GM18907 (cell line): ENCODE results near the gene FMNL2.

Experiments
- ATAC-seq: cut with Tn5 transposase; IDR thresholded peaks from one replicate; pipeline ENCODE4 v1.9.1; 2021; ENCODE audit warnings: mild to moderate bottlenecking, moderate library complexity; ENCODE audit not compliant: unreplicated experiment

FMNL2 gene

DNA sequence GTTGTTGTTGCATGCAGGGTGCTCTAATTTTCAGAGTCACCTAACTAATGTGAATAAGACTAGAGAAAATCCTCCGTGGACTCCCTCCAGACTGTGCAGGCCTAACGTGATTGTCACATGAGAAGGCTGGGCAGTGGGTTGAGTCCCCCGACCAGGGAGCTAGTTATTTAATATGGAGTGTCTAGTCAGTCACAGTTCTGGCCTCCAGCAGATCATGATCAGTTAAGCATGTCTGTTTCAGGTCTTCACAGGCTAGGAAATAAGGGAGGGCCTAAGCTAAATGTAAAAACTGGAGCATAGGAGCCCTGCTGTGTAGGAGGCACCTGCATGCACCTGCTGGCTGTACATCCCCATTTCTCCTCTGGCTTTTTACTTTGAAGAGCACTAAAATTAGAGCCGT lies 295.5 kb downstream of the FMNL2 start:
- no peak for ATAC-seq

DNA sequence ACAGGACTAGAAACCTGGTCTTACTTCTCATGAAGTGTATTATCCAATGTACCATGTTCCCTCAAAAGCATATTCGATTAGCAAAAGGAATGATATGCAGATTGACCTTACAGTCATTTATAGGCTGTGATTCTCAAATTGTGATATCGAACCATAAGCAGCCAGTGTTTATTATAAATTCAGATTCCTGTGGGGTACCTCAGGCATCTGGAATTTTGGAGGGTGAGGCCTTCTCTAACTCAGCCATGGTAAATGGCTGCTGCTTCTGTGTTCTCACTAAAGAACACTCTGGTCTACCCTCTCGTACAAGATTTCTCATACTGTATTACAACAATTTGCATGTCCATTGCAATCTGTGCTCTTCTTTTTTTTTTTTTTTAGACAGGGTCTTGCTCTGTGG lies 297.8 kb downstream of the FMNL2 start:
- no peak for ATAC-seq

DNA sequence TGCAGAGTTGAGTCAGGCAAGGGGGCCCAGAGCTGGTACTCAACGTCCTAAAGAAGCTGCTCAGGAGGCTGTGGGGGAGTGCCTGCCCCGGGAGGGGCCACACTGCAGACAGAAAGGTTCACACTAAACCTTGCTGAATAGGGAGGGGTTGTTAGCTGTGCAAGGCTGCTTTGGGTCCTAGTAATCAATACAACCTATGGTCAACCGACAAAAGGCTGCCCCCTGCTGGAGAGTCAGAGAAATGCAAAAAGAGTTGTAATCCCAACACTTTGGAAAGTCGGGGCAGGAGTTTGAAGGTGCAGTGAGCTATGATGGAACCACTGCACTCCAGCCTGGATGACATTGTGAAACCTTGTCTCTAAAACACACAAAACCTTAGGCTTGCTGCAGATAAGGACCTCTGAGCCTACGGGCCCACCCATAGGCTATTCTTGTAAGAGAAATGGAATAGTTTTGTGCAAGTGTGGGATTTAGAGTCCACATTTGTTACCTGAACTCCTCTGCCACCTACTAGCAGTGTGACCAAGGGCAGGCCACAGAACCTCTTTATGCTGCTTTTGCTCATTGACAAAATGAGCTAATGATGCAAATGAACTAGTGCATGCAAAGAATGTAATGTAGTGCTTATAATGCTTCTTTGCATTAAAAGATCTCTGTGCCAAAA lies 300.8 kb downstream of the FMNL2 start:
- ATAC-seq, result peak; percentile 68

DNA sequence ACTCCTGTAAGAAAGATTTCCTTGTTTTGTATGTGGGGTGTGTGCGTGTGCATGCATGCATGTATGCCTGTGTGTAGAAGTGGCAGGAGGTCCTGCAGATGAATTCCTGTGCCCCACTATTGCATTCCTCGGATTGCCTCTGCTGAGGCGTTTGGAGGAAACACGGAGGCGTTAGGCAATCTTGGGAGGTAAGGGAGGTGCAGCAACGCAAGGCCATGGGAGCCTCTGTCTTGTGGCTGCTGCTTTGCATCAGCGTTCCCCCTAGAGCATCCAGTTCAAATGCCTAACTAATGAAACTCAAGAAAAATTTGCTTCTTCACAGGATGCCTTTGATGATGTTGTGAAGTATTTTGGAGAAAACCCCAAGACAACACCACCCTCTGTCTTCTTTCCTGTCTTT lies 302.3 kb downstream of the FMNL2 start:
- ATAC-seq, result no peak

DNA sequence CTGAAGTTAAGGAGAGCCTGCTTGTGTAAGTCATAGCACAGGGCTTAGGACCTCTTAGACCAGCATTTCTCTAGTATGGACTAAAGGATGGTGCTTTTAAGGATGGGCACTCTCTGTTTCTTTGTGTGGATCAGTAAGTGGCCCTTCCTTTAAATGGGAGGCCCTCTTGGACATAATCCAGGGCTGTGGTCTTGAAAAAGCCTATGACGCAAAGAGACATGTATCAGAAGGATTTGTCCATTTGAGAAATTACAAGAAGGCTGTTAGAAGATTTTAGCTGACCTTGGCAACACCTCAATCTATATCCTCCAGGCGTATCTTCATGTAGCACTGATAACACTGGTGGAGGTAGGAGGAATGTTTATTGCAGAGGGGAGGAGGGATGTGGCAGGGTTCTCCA lies 303.1 kb downstream of the FMNL2 start:
- no peak for ATAC-seq

DNA sequence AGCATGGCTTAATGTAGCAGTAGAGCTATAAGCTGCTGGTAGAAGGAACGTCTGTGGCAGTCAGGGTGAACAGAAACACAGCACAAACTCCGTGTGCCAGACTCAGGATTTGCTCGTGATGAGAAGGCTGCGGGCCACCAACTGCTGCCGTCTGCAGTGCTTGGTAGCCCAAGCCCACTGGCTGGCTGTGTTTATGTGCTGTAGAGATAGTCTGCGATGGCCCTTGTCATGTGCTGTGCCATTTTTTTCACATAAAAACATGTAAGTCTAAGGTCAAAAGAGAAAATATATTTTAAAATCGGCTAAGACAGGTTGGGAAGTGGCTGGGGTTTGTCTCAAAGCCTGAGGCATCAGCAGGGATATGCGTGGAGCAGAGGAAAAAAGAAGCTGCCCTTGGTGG lies 303.6 kb downstream of the FMNL2 start:
- no peak for ATAC-seq

DNA sequence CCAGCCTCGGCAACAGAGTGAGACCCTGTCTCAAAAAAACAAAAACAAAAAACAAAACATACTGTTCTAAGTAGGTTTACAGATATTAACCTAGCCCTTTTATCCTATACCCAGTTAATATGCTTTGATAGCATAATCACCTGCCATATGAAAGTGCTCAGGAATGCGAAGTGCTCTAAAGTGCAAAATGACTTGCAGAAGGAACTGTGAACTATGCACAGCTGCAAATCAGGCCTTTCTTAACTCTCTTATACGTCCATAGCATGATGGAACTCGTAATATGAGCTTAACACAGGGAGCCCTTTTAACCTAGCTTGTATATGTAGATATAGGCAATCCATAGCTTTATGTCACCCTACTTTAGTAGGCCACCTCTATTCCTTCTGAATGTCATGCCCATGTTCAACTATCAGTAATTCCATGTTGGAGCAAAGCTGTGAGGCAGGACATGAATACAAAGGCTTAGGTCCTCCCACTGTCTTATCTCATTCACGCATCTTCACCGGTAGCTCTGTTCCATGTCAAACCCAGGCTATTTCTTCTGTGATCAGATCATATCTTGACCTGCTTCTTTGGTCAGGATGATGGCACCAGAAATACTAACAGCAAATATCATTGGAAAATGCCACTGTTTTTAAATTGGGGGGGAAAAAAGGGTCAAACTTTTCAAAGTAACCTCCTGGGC lies 309.4 kb downstream of the FMNL2 start:
- ATAC-seq, result no peak

DNA sequence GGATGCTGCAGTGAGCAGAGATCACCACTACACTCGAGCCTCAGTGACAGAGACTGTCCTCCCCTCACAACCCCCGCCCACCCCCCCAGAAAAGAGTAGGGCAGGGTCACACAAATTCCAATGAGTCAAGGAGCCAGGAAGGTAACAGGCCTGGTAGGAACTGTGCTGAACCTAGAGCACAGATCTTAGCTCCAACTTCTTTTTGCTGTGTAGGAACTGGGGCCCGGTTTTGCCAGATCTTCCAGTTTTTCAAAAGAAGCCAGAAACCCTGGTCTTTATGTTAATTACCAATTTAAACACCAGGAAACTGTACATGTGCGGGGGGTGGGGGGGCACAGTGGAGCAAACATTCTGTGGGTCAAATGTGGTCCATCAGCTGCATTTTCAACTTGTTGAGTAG lies 311.3 kb downstream of the FMNL2 start:
- no peak for ATAC-seq

DNA sequence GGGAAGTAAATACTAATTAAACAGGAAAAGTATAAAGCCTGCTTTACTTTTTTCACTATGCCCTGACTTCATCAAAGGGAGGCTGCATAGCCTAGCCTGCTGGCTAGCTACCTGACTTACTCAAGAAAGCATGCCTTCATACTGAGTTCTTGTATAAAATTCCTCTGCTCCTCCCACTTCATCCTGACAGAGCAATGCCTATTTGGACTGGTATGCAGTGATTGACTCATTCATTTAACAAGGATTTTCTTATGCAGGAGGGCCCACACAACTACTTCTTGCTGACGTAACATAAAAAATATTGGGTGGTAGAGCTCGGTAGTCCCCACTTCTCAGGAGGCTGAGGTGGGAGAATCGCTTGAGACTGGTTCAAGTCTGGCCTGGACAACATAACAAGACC lies 311.8 kb downstream of the FMNL2 start:
- no peak for ATAC-seq

DNA sequence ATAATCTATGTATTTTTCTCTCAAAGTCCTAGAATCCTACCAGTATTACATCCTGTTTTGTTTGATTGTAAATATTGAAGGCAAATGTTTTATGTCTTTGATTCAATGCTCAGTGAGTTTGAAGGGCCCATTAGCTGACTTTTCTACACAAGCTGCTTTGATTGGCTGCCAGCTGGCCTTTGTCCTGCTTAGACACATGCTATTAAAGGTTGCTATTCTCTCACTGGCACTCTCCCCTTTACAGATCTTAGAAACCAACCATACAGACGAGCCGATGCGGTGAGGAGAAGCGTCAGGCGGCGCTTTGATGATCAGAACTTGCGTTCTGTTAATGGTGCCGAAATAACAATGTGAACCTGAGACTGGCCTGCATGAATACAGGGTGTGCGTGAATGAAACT lies 312.6 kb downstream of the FMNL2 start:
- no peak for ATAC-seq

DNA sequence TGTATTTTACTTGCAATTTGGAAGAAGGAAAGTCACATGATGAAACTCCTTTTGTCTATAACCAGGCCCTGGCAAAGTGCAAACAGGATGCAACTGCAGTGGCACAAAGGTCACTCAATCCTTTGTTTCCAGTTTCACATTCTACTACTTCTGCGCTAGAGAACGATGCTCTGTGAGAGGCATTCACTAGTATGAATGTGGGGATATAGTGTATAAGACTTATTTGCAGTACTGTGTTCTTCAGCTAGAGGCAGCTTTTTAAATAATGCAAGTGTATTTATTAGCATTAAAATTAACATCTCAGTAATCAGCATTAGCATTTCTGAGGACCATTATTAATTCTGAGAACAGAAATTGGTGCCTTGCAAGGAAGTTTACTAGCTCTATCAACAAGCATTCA lies 313.4 kb downstream of the FMNL2 start:
- no peak for ATAC-seq

DNA sequence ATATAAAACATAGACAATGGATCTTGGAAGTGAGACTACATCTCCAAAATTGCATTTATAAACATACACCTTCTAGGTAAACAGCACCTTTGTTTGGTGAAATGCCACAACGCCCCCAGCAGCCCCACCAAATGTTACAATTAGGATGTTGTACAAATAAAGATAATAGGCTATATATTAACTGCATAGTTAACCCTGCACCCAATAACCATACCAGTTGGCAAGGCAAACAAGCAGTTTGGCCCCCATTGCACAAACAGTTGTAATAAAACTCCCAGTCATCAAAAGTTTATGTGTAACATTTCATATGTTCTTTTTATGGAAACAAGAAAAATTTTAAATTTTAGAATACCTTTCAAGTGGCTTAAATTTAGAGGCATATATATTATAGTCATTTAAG lies 315.0 kb downstream of the FMNL2 start:
- ATAC-seq, result no peak

DNA sequence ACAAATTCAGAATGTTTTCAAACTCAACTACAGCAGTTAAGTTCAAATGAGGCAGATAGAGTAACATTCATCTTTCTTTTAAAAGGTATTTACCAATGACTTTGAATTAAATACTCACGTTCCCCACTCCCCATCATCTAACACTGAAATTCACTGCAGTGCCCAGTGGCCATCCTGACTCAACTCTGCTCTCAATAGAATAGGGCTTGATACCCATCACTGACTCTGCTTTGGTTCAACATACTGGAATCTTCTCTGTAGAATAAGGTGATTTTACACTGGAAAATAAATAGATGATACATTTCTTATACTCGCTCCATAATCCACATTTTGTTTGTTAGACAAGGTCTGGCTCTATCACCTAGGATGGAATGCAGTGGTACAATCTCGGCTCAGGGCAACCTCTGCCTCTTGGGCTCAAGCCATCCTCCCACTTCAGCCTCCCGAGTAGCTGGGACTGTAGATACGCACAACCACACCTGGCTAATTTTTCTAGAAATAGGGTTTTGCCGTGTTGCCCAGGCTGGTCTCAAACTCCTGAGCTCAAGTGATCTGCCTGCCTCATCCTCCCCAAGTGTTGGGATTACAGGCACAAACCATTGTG lies 315.9 kb downstream of the FMNL2 start:
- no peak for ATAC-seq

DNA sequence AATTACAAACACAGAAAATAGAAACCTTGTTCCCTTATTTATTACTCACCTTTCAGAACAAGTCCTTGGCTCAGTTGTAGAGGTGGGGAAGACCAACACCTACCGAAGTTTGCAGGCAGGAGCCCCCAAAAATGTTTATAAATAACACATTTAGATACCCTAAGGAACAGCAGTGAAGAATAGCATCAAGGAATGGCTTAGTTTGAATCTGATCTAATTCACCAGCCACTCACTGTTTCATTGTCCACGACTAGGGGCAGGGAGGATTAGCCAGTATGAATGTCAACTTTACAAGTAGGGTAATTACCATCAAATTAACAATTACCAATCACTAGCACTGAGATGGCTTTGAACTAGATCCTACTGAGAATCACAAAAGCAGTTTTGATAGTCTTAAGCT lies 316.9 kb downstream of the FMNL2 start:
- ATAC-seq, result no peak

DNA sequence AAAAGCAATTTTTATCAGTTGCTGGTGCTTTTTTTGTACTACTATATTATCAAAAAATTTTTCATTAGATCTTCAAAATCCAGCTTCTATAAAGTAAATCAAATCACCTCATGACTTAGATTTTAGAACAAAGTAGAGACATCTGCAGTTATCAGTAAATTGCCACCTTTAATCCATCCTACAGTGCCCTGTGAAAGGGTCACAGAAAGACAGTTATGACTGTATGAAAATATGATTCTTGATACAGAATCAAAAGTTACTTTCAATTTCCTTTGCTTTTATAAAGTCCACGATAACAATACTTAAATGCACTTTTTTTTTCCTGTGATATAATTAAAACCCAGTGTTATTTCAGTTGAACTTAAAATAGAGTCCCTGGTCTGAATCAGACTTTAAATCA lies 320.9 kb downstream of the FMNL2 start:
- ATAC-seq, result peak; percentile 52

DNA sequence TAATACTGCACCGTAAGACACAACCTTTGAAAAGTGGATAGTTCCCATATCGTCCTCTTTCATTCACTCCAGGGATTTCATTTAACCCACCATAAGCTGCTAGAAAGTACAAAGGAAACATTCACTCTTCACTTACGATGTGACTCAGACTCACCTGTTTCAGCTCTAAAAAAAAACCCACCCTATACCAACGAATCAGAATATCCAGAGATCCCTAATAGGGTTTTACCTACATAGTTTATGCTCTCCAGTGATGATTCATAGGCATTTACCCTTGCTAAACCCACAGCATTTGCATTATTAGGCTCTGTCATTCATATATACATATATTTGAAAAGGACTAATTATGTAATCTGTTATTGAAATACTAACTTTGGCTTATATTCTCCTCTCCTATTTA lies 322.1 kb downstream of the FMNL2 start:
- ATAC-seq, result peak; percentile 75

DNA sequence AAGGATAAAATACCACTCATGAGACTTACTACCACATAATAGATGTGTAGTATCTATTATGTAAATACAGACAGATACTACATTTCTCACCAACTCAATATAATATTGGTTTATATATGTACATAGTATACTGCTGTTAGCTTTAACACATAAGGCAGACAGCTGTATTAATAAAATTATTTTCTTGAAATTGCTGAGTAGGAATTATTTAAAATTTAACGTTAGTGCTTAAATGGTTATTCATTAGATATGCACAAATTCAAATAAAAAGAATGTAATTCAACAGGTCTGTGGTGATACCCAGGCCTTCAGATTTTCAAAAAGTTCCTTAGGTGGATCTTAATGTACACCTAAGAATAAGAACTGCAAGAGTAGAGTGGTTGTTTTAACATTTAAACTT lies 323.2 kb downstream of the FMNL2 start:
- no peak for ATAC-seq

DNA sequence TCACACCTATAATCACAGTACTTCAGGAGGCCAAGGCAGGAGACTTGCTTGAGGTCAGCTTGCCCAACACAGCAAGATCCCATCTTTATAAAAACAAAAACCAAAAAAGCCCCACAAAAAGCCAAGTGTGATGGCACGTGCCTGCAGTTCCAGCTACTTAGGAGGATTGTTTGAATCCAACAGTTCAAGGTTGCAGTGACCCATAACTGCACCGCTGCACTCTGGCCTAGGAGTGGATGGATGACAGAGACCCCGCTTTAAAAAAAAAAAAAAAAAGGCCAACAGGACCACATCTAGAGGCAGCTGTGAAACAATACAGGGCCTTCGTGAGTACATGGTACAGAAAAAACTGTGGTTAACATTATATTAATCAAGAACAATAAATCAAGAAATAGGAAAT lies 326.1 kb downstream of the FMNL2 start:
- ATAC-seq, result no peak

DNA sequence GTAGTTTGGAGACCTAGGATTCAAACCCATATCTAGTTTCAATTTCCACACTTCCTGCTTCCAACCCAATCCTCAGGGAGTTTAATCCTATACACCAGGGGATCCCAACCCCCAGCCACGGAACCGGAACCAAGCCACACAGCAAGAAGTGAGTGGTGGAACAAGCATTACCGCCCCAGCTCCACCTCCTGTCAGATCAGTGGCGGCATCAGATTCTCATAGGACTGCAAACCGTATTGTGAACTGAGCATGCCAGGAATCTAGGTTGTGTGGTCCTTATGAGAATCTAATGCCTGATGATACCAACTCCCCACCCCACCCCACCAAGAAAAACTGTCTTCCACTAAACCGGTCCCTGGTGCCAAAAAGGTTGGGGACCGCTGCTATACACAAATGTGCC lies 329.8 kb downstream of the FMNL2 start:
- ATAC-seq, result no peak

DNA sequence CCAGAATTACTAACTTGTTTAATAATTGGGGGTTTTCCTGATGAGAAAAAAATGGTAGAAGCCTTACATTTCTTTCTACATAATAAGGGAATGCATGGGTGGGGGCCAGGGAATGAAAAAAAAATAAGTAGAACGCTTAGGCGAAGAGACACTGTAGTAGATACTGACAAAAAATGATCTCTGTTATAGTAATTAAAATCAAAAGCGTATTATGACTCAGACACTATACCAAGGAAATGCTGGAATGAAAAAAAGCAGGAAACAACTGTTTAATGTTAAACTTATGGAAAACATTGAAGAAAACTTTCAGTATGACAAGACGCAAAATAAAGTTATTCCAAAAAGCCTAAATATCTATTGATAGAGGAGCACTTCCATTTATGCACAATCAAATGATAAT lies 339.4 kb downstream of the FMNL2 start:
- ATAC-seq, result no peak

DNA sequence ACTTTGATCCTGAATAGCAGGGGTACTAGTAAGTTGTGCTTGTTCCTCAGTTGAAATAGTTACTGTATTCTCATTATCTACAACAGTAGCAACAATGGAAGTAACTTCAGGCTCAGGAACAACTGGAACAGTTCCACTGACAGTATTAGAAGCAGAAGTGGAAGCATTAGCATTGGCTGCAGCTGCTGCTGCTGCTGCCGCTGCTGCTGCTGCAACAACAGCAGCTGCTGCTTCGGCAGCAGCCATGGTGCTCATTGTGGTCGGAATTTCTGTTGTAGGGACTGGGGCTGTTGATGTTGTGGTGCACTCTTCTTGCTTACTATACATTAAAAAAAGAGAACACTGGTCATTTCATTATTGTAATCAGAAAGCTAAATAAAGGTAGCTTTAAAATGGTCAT lies 341.5 kb downstream of the FMNL2 start:
- no peak for ATAC-seq

DNA sequence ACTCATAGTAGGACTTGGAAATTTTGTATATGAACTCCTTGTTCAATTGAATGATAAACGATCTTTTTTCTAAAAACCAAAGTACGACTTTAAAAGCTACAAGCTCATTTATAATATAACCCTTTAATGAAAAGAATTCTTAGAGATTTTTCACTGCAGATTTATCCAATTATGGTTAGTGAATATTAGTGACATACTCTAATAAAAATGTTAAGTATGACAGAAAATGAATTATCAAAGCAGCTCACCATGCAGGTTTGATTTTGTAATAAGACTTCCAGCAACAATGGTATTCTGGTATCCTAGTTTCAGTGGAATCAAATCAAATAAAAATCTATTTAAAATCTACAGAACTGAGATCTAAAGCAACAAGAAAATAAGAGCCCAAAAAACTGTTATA lies 343.8 kb downstream of the FMNL2 start:
- no peak for ATAC-seq

DNA sequence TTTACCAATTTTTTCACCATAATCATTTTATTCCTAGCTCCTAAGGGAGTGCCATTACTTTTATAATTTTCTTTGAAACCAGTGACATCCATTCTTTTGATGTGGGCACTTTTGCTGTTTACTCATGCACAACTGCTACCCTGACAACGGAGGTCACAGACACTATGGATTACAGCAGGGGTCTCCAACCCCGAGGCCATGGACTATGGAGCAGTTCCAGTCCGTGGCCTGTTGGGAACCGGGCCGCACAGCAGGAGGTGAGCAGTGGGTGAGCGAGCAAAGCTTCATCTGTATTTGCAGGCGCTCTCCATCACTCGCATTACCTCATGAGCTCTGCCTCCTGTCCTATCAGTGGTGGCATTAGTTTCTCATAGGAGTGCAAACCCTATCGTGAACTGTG lies 347.7 kb downstream of the FMNL2 start:
- ATAC-seq, result no peak
